ENCODE results near the gene MYLK3. TPM values are rescaled to one million over a fixed set of nuclear protein-coding genes. Genes with fewer than 3 reads are reported as not detected.

MYLK3 gene
- 0.11 and 0.37 TPM in 2 replicates for total RNA-seq

DNA sequence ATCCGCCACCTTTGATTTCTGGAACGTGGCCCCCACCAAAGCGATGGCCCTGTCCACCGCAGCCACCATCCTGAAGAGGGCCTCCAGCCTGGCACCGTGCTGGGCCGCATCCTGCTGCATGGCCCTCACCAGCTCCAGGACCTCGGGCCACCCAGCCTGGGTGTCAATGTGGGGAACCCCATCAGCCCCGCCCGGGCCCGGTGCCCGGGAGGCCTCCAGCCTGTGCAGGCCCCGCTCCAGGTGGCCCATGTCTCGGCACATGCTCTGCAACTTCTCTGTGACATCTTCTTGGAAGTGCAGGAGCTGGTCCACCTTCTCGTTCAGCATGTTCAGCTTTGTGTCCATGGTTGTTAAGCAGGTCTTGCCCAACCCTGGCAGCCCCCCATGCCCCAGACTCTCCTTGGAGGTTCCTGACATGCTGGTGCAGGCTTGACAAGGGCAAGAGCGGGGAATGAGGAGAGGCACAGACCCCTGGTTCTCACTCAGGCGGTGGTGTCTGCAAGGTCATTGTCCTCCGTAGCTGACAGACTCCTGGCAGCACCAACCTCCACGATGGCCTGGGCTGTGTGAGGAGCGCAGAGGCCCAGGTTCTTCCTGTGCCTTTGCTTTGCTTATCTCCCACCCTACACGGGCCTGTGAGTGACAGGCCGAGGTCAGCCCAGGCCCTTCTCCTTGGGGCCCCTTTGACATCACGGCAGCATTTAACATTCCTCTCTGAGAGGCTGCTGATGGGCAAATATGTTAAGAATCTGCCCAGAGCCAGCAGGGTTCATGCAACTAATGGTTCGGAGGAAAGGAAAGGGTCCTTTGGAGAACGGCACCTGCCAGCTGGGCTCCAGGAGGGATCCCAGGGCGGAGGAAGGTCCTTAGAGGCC is at the start of gene MYLK3:
Gene MYLK3 (minus strand): TSS at position 568 of the 875 bp plus-strand sequence. CDS start 151 bp downstream, at position 417.

GRCh38 chr16:46689365-46690280 is 58.5 kb downstream of the MYLK3 start, which contains the start of gene ORC6:
Gene ORC6, plus strand, starts transcription at chr16:46689659. Its CDS starts 47 bp downstream, at chr16:46689706.

DNA sequence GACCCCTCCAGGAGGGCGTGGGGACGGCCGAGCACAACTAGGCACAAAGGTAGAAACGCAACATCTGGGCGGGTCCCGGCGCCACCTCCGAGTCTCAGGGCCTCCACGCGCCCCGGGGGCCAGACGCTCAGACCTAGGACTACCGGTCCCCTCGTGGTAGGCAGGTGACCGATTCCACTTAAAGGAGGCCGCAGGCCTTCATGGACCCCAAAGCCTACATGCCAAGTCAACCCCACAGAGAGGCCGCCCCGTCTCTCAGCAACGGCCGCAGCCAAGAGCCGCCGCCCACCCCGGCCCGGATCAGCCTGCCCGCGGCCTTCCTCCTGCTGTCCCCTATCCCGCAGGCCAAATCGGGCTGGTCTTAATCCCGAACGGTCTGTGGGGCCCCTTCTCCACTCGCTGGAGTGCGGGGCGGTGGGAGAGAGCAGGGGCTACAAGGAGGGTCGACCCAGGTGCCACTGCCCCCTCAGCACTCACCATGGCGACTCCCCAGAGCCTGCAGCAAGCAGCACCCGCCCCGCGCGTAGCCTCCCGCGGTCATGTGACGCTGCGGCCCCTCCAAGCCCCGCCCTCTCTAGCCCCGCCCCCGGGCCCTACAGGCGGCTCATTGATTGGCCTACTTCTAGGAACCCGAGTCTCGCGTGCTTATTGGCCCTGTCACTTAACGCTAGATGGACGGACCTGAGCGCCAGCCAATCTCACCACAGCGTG is 59.3 kb downstream of the MYLK3 start, which contains the start of gene VPS35:
Gene VPS35 (minus strand): TSS at position 525 of the 711 bp plus-strand sequence. CDS start 45 bp downstream, at position 480.

Other genes with a start within 250 kb of the MYLK3 start
- gene SHCBP1, start 127.0 kb downstream of the MYLK3 start, total RNA-seq: 20.4 and 71.8 TPM in 2 replicates
- 177 and 196 TPM in 2 replicates for gene VPS35, start 59.2 kb downstream of the MYLK3 start, total RNA-seq
- gene ORC6, start 58.7 kb downstream of the MYLK3 start, total RNA-seq: 9.5 and 23.1 TPM in 2 replicates
- 8.2 and 8.5 TPM in 2 replicates for gene C16orf87, start 82.8 kb upstream of the MYLK3 start, total RNA-seq
- 17.9 and 24.6 TPM in 2 replicates for gene GPT2, start 136.0 kb upstream of the MYLK3 start, total RNA-seq
- gene DNAJA2, start 225.3 kb upstream of the MYLK3 start, total RNA-seq: 83.1 and 90.3 TPM in 2 replicates

Measured in uterine smooth muscle cell (primary cell).